Hepatic stellate cell (primary cell): ENCODE results near the gene ABHD17C.
A peak's percentile ranks its signal among the peaks of the same experiment; 100 is the strongest.

Source experiments
- DNase-seq: peaks from one replicate; pipeline ENCODE4 v3.0.0; 2011; ENCODE audit warnings: low spot score

The ABHD17C gene

DNA sequence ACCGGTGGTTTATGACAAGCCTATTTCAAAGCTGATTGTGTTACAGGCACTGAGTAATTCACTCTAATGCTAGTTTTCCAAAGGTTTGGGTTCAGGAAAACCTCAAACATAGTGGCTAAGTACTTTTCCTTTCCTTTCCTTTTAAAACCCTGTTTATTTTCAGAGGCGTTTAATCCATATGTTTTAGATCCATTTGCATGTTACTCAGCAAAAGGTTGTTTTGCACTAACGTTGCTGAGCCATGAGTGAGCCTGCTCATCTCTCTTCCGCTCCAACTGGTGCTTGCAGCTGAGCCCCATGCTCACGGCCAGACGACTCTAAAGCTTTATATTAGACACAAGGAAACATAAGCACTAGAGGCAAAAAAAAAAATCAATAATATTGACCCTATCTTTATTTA is 93.4 kb downstream of the ABHD17C start:
- DNase-seq: no peak

DNA sequence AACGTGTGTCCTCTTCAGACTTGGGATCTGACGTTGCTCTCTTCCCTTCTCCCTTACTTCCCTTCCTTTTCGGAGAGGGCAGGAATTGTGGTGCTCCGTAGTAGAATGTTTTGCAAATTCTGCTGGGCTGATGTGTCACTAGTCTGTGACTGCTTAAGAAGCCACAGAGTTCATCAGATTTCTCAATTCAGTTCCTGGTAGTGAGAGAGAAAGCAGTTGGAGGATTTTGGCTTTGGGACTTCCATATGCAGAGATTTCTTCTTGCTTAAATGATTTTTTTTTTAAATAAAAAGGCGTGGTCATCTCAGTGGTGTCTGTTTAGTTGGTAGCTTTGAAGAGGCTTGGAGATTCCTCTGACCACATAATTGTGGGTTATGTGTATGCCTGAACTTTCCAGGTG is 94.2 kb downstream of the ABHD17C start:
- DNase-seq: peak; percentile 36

DNA sequence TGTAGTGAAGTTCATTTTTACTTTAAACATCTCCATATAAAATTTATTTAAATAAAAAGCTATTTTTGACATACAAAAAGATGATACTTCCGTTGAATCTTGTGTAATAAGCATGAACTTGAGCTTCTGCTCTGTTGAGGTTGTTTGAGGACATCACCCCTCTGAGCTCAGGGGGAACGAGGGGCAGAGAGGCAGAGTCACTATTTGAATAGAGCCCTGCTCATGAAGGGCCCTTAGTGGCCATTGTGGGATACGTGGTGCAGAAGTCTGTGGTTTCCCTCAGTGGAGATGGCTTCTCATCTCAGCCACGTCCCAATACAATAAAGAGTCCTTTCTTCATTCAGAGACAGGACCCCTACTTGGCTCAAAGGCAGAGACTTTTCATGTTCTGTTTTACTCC is 94.7 kb downstream of the ABHD17C start:
- no peak for DNase-seq

DNA sequence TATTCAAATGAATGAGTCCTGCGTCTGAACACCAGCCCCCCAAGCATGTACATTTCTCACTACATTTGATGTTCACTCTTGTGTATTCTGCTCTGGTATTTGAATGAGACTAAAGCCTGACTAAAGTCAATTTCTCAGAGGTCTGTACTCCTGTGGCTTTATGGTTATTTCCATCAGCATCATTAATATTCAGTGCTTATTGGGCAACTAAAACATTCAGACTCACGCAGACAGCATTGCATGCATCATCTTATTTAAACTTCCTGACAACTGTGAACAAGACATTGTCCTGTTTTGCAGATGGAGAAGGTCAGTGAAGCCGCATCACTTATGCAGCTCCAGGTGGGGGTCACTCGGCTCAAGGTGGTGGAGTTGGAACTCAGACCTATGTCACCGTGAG is 95.1 kb downstream of the ABHD17C start:
- no peak for DNase-seq

DNA sequence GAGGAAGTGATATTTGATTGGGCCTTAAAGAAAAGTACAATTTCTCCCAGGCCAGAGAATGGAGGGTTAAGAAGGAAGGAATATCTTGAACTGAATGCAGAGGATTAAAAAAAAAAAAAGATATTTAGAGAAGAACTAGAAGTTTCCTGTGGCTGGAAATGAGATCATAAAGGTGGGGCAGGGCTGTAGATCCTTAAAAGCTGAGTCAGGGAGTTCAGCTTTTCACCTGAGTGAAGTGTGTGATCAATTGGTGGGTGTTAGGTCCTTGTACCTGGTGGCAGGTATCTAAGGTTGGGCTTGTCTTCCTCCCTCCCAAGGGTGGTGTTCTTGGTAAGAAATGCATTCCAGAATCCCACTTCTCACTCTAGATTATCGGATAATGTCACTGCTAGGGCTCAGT is 95.9 kb downstream of the ABHD17C start:
- no peak for DNase-seq

DNA sequence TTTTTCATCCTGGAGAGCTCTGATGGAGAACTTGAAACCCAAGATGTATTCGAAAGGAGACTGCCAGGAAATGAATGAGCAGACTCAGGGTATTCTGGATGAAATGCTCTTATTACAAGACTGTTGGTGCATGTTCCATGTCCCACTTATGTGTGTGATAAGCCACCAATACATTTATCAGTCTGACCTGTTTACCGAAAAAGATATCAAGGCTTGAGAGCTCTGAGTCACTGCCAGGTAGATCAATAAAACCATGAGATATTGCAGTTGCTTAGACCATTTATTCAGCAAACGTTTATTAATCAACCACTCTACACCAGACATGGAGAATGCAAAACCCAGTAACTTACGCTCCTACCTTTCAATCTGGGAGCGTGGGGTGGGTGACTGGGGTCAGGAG is 101.3 kb downstream of the ABHD17C start:
- DNase-seq: no peak

DNA sequence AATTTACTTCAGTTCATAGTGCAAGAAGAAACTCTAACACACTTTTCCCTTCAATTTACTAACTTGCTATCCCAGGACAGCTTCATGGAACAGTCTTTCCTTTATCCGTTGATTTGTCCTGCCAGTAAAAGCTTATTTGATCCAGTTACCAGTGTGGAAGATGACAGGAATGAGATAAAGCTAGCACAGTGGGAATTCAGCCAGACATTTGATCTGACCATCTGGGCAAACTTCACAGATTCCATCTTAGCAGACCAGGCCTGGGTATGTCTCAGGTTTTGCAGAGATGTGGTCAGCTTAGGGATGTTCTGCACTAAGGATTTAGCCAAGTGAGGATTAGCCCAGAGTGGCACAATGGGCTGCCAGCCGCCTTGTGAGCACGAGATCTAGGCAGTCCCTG is 103.8 kb downstream of the ABHD17C start:
- no peak for DNase-seq

DNA sequence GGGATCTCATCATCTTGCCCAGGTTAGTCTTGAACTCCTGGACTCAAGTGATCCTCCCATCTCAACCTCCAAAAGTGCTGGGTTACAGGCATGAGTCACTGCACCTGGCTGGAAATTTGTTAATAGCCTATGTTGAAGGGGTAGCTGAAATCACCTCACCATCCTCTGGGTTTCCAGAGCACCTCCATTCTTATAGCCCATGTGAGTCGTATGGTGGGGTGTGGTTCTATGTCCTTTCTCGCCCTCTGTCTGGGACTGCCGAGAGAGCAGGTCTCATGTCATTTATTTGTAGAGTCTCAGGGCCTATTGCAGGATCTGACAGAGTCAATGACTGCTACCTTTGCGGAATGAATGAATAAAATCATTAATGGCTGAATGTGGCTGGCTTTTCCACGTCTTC is 105.0 kb downstream of the ABHD17C start:
- DNase-seq: no peak

DNA sequence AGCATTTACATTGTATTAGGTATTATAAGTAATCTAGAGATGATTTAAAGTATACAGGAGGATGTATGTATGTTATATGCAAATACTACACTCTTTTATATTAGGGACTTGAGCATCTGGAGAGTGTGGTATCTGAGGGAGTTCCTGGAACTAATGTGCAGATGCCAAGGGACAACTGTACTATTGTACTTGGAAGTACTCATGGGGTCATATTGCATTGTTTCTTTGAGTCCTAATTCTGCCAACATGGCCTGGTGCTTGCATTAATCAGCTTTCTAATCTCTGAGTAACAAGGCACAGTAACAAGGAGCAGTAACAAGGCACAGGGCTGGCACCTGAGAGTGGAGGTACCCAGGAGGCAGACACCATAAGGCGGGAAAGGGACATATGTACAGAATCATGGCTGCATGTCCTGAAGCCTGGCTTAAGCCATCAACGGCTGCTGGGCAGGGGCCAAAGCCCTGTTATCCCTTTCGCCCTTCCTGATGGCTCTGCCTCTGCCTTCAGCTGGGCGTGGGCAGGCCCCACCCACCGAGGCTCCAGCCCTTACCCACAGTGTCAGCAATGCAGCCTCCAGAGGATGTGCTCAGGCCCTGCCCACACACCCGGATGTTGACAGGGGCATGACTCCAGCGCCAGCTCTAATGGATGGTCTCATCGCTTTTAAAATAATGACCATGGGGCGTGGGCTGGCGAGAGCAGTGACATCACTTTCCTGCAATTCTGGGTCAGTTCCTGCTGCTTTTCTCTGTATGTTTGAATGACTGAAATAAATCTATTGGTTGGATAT is 107.0 kb downstream of the ABHD17C start:
- no peak for DNase-seq

DNA sequence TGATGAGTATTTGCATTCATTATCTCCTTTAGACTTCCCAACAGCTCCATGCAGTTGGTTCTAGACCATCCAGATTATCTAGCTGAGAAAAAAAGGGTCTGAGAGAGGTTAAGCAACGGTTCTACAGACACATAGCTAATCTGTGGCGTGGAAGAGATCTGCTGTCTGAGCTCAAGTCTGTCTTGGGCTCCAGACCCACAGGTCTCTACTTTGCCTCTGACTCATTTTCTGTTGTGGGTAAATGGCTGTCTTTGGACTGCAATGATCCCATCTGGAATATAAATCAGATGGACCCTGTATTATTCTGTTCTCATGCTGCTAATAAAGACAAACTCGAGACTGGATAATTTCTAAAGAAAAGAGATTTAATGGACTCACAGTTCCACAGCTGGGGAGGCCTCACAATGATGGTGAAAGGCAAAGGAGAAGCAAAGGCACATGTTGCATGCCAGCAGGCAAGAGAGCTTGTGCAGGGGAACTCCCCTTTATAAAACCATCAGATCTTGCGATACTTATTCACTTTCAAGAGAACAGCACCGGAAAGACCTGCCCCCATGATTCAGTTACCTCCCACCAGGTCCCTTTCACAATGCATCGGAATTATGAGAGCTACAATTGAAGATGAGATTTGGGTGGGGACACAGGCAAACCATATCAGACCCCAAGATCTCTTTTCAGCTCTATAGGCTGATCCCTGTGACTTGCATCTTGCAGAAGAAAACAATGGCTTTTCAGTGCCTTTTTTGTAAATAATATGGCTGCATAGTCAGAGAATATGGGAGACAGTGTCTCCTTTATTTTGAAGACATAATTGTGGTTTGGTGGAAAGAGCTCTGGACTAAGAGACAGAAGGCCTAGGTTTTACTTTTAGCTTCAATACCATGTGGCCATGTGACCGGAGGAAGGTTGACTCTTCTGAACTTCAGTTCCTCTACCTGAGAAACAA is 108.7 kb downstream of the ABHD17C start:
- DNase-seq: no peak

DNA sequence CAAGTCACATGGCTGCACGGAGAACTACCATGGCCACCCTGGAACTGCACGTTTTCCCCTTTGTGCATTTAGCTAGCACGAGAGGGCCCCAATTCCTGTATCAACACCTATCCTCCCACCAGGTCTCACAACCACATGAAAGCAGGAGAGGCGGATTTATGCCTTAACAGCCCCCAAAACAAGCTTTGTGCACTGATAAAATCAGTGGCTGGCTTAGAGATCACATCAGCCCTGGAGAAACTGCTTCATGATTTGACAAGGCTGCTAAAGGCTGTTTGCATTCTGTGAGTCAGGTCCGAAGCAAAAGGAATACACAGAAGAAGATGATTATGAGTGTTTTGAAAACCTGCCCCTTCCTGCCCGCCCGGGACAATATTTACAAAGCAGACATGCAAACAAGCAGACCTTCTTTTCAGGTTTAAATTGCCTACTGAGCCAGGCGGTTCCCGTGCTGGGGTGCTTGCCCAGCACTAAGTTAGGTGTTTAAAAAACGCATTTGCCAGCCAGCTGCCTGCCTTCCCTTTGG is 109.9 kb downstream of the ABHD17C start:
- no peak for DNase-seq
